Endodermal cell (in vitro differentiated cells): ENCODE results near the gene CNTFR. TPM values are rescaled to one million over a fixed set of nuclear protein-coding genes. Genes with fewer than 3 reads are reported as not detected.

ENCODE experiments used
- DNase-seq: peaks from one replicate; pipeline ENCODE4 v3.0.0-alpha.2; 2017
- H3K27ac ChIP-seq: 2 replicates; pipeline ENCODE4 v1.5.1; 2013; ENCODE audit warnings: mild to moderate bottlenecking, low read depth, low read length, moderate library complexity
- H3K27me3 ChIP-seq: 2 replicates; pipeline ENCODE4 v1.6.1; 2013; ENCODE audit warnings: mild to moderate bottlenecking, low read length, moderate library complexity; ENCODE audit not compliant: insufficient read depth, control insufficient read depth, poor library complexity, severe bottlenecking
- H3K36me3 ChIP-seq: 2 replicates; pipeline ENCODE4 v1.7.0; 2013; ENCODE audit warnings: mild to moderate bottlenecking, low read length, moderate library complexity; ENCODE audit not compliant: control insufficient read depth, insufficient read depth
- H3K4me1 ChIP-seq: one replicate; pipeline ENCODE4 v1.7.0; 2013; ENCODE audit warnings: low read length; ENCODE audit not compliant: control insufficient read depth, insufficient read depth
- H3K4me3 ChIP-seq: 2 replicates; pipeline ENCODE4 v1.5.1; 2013; ENCODE audit warnings: mild to moderate bottlenecking, low read length, moderate library complexity
- H3K9ac ChIP-seq: 2 replicates; pipeline ENCODE4 v1.6.1; 2013; ENCODE audit warnings: mild to moderate bottlenecking, low read length, moderate library complexity; ENCODE audit not compliant: poor library complexity, severe bottlenecking; ENCODE audit errors: extremely low read depth
- H3K9me3 ChIP-seq: 2 replicates; pipeline ENCODE4 v1.6.1; 2013; ENCODE audit warnings: mild to moderate bottlenecking, low read length, moderate library complexity; ENCODE audit not compliant: control insufficient read depth
- H3K27ac Mint-ChIP-seq: 2 replicates; pipeline ENCODE4 v1.8.0; 2020; ENCODE audit warnings: mixed read lengths
- H3K27me3 Mint-ChIP-seq: 2 replicates; pipeline ENCODE4 v1.8.0; 2021; ENCODE audit warnings: mild to moderate bottlenecking, mixed read lengths; ENCODE audit not compliant: insufficient read depth
- H3K36me3 Mint-ChIP-seq: 2 replicates; pipeline ENCODE4 v1.8.0; 2020; ENCODE audit warnings: low read depth, mixed read lengths
- H3K4me1 Mint-ChIP-seq: 2 replicates; pipeline ENCODE4 v1.8.0; 2020; ENCODE audit warnings: mixed read lengths
- H3K4me3 Mint-ChIP-seq: 2 replicates; pipeline ENCODE4 v1.8.0; 2020; ENCODE audit warnings: mild to moderate bottlenecking, moderate library complexity, mixed read lengths
- H3K9me3 Mint-ChIP-seq: 2 replicates; pipeline ENCODE4 v1.8.0; 2020; ENCODE audit warnings: mild to moderate bottlenecking, mixed read lengths
- CTCF ChIP-seq: fragments of 200-600 bp; sonication (generic); conservative IDR thresholded peaks from 2 replicates; pipeline ENCODE4 v1.5.0; 2021; ENCODE audit warnings: antibody characterized with exemption, mild to moderate bottlenecking
- WGBS, 2 experiments: methylation state at CpG; one replicate each; pipeline versions ENCODE4 v1.1.5 to v1.1.7; 2013; ENCODE audit warnings: missing lambda C conversion rate in 2 of 2, mixed read lengths in 1 of 2; ENCODE audit not compliant: insufficient coverage in 1 of 2, insufficient read length in 1 of 2; 5-methylcytosine and 5-hydroxymethylcytosine counted together
- total RNA-seq, 2 donors: library from RNA; stranded (reverse); fragmentation: NEBNext Ultra II Directional in 1 of 2; extraction: Animal tissue kit (Norgen Biotek cat#: 25700) in 1 of 2; gene quantifications; 2 replicates in 1 of 2; 3 replicates in 1 of 2; pipeline ENCODE4 v1.2.1, GENCODE V29; 2021

CNTFR gene
- total RNA-seq, 2 donors from 2014 or later, result 0.53 to 1.6 TPM

GRCh38 chr9:34507966-34508365 is 81.6 kb downstream of the CNTFR start:
- DNase-seq, result no peak

DNA sequence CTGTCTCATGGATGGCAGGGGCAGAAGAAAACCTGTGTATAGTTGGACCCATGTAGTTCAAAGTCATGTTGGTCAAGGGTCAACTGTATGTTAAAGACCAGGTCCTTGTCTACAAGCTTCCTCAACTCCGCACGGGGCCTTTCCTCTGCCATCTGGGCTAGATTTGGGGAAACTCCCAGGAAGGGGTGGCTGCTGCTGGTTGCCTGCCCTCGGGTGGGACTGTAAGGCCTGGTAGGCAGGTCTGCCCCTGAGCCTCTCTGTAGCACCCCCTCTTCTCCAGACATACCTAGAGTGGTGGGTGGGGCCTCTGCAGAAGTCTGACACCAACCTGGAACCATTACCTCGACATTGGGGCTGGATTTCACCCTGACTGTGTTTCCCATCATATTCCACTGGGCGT is 82.0 kb downstream of the CNTFR start:
- H3K4me1 Mint-ChIP-seq, result peaks cover 32% of the 10 kb centered on the region
- no peak overlapping the region for H3K27ac Mint-ChIP-seq
- no peak overlapping the region for H3K4me3 Mint-ChIP-seq
- Histone ChIP-seq H3K9ac (no peak overlapping the region), H3K4me1 (peaks cover under 1% of the 10 kb centered on the region), H3K27me3 (peaks cover 43% of the 10 kb centered on the region), H3K9me3 (no peaks in the 10 kb centered on the region), H3K4me3 (no peak overlapping the region), H3K27ac (no peak overlapping the region), H3K36me3 (no peaks in the 10 kb centered on the region)
- H3K36me3 Mint-ChIP-seq, result no peaks in the 10 kb centered on the region
- 77 to 85% methylated on average over 3 to 5 of the region's 5 CpGs for WGBS, 2 experiments
- no peaks in the 10 kb centered on the region for H3K9me3 Mint-ChIP-seq
- no peak for TF ChIP-seq CTCF
- H3K27me3 Mint-ChIP-seq, result peaks cover 41% of the 10 kb centered on the region
- peak; percentile 30 for DNase-seq

More at GRCh38 chr9:34507966-34508365, 81.6 kb downstream of the CNTFR start:
- no peak overlapping the region for H3K27ac ChIP-seq
- H3K27me3 ChIP-seq, result peaks cover 43% of the 10 kb centered on the region
- H3K9me3 ChIP-seq, result no peaks in the 10 kb centered on the region
- no peak overlapping the region for H3K4me3 ChIP-seq
- TF ChIP-seq CTCF, result no peak
- peaks cover 33% of the 10 kb centered on the region for H3K4me1 Mint-ChIP-seq
- peaks cover 4% of the 10 kb centered on the region for H3K4me1 ChIP-seq
- H3K36me3 ChIP-seq, result no peaks in the 10 kb centered on the region
- H3K9ac ChIP-seq, result no peak overlapping the region
- H3K9me3 Mint-ChIP-seq, result no peaks in the 10 kb centered on the region
- no peak overlapping the region for H3K27ac Mint-ChIP-seq
- no peaks in the 10 kb centered on the region for H3K36me3 Mint-ChIP-seq
- H3K27me3 Mint-ChIP-seq, result peaks cover 41% of the 10 kb centered on the region
- no peak overlapping the region for H3K4me3 Mint-ChIP-seq

DNA sequence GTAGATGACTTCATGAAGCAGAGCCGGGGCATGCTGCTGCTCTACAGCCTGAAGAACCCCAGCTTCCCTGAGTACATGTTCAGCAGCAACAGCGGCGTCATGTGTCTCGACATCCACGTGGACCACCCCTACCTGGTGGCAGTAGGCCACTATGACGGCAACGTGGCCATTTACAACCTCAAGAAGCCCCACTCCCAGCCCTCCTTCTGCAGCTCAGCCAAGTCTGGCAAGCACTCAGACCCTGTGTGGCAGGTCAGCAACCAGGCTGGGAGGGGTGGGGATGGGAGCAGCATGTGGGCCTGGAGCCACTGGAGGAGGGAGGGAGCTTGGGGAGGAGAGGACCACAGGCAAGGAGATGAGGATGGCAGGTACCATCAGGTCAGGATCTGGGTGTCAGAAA is 82.9 kb downstream of the CNTFR start:
- H3K27ac ChIP-seq, result no peak overlapping the region
- DNase-seq, result peak; percentile 31
- H3K9ac ChIP-seq, result no peak overlapping the region
- H3K4me1 ChIP-seq, result no peaks in the 10 kb centered on the region
- Mint-ChIP-seq H3K27me3 (peaks cover 41% of the 10 kb centered on the region), H3K4me3 (no peak overlapping the region), H3K27ac (no peak overlapping the region), H3K36me3 (no peaks in the 10 kb centered on the region), H3K4me1 (peaks cover 22% of the 10 kb centered on the region), H3K9me3 (no peaks in the 10 kb centered on the region)
- WGBS, 2 experiments, result 93 to 95% methylated on average over 5 to 7 of the region's 7 CpGs
- H3K4me3 ChIP-seq, result no peak overlapping the region
- TF ChIP-seq CTCF, result no peak
- peaks cover 43% of the 10 kb centered on the region for H3K27me3 ChIP-seq
- H3K36me3 ChIP-seq, result no peaks in the 10 kb centered on the region
- H3K9me3 ChIP-seq, result no peaks in the 10 kb centered on the region
